ENCODE data around the gene GPR153.

The GPR153 gene

GRCh38 chr1:6200188-6200809, 60.6 kb downstream of the GPR153 start:
- DNase-seq (ENCODE audit: low read depth): no peak

GRCh38 chr1:6199298-6200187, 61.4 kb downstream of the GPR153 start, which contains the start of gene RPL22:
Gene RPL22, minus strand, starts transcription at chr1:6199595. Its CDS starts 22 bp downstream, at chr1:6199573.
- DNase-seq (ENCODE audit: low read depth): peak; percentile 95

GRCh38 chr1:6198646-6199297, 62.1 kb downstream of the GPR153 start:
- no peak for DNase-seq (ENCODE audit: low read depth)

GRCh38 chr1:6197746-6198427, 63.0 kb downstream of the GPR153 start:
- no peak for DNase-seq (ENCODE audit: low read depth)

Measured in T follicular helper cell (primary cell).